Adipocyte (in vitro differentiated cells): ENCODE results near the gene AKR1C3.
A peak's percentile ranks its signal among the peaks of the same experiment; 100 is the strongest.
"Not testable (repeated sequence)": the region's sequence is repeated elsewhere in the genome, so short reads cannot be mapped to it uniquely, and the experiment has no call there.

Source experiments
- DNase-seq: peaks from one replicate; pipeline ENCODE4 v3.0.0-alpha.2; 2015; ENCODE audit warnings: low read depth
- H3K27me3 ChIP-seq: replicated peaks from 2 replicates; pipeline ENCODE4 v1.7.0; 2013; ENCODE audit warnings: mild to moderate bottlenecking, low read length, moderate library complexity; ENCODE audit not compliant: control insufficient read depth, insufficient read depth
- H3K36me3 ChIP-seq: 2 replicates; pipeline ENCODE4 v1.7.0; 2013; ENCODE audit warnings: low read length, mild to moderate bottlenecking, moderate library complexity; ENCODE audit not compliant: control insufficient read depth, insufficient read depth, severe bottlenecking
- H3K4me1 ChIP-seq: 2 replicates; pipeline ENCODE4 v1.7.0; 2013; ENCODE audit warnings: mild to moderate bottlenecking, low read length, moderate library complexity; ENCODE audit not compliant: control insufficient read depth, insufficient read depth
- H3K4me3 ChIP-seq: 2 replicates; pipeline ENCODE4 v1.7.0; 2013; ENCODE audit warnings: mild to moderate bottlenecking, low read length, moderate library complexity
- H3K9ac ChIP-seq: 2 replicates; pipeline ENCODE4 v1.7.0; 2013; ENCODE audit warnings: mild to moderate bottlenecking, low read length, moderate library complexity
- H3K9me3 ChIP-seq: 2 replicates; pipeline ENCODE4 v1.7.0; 2013; ENCODE audit warnings: mild to moderate bottlenecking, low read length, moderate library complexity; ENCODE audit not compliant: control insufficient read depth

Gene AKR1C3

DNA sequence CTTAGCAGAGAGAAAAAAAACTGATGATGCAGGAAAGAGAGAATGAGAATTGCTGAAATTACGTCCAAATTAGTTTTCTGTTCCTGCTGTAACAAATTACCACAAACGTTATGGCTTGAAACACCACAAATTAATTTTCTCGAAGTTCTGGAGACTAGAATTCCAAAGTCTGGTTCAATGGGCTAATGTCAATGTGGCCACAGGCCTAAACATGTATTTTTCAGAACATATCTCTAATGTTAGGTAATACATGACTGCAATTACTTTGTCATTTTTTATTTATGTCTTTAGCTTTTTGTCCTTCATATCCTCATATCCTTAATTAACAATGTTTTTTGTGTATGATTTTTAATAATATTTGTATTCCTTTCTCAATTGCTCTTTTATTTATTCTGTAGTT lies 3.0 kb upstream of the AKR1C3 start:
- no peaks in the 10 kb centered on the region for H3K27me3 ChIP-seq
- H3K4me1 ChIP-seq, result peaks cover 30% of the 10 kb centered on the region
- H3K9ac ChIP-seq, result peak overlapping the region; percentile 5
- H3K4me3 ChIP-seq, result no peak overlapping the region
- no peak for DNase-seq
- peaks cover 2% of the 10 kb centered on the region for H3K36me3 ChIP-seq
- no peaks in the 10 kb centered on the region for H3K9me3 ChIP-seq

DNA sequence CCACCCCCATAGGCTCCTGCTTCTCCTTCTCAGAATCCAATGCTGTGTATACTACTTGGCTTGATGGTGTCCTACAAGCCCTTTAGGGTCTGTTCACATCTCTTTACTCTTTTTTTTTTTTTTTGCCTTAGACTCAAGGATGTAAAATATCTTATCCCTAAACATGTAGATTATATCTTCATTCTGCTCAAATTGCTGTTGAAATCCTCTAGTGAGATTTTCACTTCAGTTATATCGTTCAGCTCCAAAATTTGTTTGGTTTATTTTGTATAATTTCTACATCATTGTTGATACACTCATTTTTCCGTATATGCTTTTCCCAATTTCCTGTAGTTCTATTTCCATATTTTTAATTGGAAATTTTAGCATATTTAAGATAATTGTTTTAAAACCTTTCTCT lies 1.8 kb upstream of the AKR1C3 start:
- H3K4me3 ChIP-seq, result no peak overlapping the region
- peaks cover 42% of the 10 kb centered on the region for H3K4me1 ChIP-seq
- peaks cover 14% of the 10 kb centered on the region for H3K36me3 ChIP-seq
- H3K27me3 ChIP-seq, result no peaks in the 10 kb centered on the region
- H3K9me3 ChIP-seq, result no peaks in the 10 kb centered on the region
- no peak overlapping the region for H3K9ac ChIP-seq
- DNase-seq, result no peak

DNA sequence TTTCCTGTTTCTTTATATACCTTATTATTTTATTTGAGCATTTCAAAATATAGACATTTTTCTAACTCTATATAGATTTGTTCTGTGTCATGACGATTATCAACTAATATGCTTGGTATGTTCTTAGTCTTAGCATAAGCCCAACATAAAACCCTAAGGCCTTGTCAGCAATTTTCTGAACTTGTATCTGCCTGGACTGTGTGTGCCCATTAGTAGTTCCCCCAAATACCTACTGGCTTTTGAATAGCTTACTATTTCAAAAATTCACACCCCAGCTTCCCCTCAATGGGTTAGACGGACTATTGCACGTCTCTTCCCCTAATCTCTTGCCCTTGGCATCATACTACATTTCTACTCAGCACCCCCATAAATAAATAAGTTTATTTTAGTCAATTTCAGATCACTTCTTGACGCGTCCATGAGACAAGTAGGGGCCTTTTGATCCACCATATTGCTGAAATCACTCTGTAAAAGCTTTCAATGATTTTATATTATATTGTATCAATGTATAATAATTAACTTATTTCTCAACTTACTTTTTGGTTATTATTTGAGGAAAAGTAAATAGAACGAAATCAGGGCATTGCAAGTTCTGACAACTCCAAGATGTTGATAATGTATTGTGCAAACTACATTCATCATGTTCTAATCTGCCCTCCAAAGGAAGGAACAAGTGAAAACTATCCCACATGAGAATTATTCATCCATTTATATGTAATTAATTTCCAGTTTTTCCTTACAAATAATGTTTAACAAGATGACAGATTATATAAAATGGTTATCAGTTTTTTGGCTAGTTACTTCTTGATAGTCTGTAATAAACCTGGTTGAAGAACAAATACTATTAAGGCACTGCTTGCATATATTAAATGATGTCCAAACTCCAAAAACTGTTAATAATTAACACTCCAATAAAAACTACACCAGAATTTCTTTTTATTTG lies 1.1 kb upstream of the AKR1C3 start:
- Histone ChIP-seq H3K27me3 (no peaks in the 10 kb centered on the region), H3K36me3 (peaks cover 21% of the 10 kb centered on the region), H3K9ac (peak overlapping the region; percentile 99), H3K4me3 (peak overlapping the region; percentile 94), H3K9me3 (no peaks in the 10 kb centered on the region), H3K4me1 (peaks cover 49% of the 10 kb centered on the region)
- DNase-seq, result no peak

DNA sequence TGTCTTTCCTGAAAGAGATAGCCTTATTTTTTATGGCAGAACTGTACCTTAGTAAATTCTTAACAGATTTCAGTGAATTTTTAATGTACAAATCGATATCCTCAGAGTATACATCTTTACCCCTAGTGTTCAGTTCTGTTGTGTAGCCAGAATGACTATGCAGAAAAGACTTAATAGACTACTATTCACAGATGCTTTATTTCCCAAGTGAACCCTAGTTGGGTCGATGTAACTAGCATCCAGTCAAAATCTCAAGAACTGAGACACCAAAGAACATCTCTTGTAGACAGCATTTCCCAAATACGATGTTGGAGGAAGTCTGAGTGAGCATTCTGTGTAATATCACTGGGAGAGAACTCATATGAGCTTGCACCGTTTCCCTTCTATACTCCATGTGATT lies 1.5 kb downstream of the AKR1C3 start:
- Histone ChIP-seq H3K4me1 (peaks cover 52% of the 10 kb centered on the region), H3K9ac (peak overlapping the region; percentile 99), H3K4me3 (peak overlapping the region; percentile 94), H3K36me3 (peaks cover 47% of the 10 kb centered on the region), H3K9me3 (no peaks in the 10 kb centered on the region), H3K27me3 (no peaks in the 10 kb centered on the region)
- DNase-seq, result peak; percentile 6

DNA sequence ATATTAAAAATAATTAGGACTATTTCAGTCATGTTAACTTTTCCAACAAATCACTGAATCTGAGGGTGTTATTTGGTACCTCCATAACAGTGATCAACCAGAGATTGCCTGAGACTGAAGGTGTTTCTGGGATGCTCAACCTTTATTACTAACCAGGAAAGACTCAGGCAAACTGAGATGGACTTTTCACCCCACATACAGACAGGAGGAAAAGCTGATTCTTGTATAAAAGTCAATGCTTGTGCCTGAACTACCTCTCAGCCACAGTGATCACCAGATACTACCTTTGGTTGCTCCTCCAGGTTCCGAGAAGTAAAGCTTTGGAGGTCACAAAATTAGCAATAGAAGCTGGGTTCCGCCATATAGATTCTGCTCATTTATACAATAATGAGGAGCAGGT lies 1.9 kb downstream of the AKR1C3 start:
- no peak for DNase-seq
- H3K27me3 ChIP-seq, result no peaks in the 10 kb centered on the region
- H3K4me3 ChIP-seq, result peak overlapping the region; percentile 94
- H3K9me3 ChIP-seq, result no peaks in the 10 kb centered on the region
- peaks cover 51% of the 10 kb centered on the region for H3K4me1 ChIP-seq
- H3K9ac ChIP-seq, result peak overlapping the region; percentile 99
- H3K36me3 ChIP-seq, result peaks cover 51% of the 10 kb centered on the region

DNA sequence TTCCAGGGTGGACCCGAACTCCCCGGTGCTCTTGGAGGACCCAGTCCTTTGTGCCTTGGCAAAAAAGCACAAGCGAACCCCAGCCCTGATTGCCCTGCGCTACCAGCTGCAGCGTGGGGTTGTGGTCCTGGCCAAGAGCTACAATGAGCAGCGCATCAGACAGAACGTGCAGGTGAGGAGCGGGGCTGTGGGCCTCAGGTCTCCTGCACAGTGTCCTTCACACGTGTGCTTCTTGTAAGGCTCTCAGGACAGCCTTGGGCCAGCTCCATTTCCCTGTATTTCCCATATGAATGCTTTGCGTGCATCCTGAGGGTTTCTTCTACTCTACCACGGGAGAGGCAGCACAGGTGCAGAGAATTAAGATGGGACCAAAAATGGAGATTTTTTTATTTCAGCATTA lies 8.3 kb downstream of the AKR1C3 start:
- not testable (repeated sequence) for H3K4me3 ChIP-seq, DNase-seq, H3K9me3 ChIP-seq, H3K27me3 ChIP-seq, H3K9ac ChIP-seq
- peaks cover 99% of the 10 kb centered on the region for H3K36me3 ChIP-seq
- peaks cover 53% of the 10 kb centered on the region for H3K4me1 ChIP-seq

DNA sequence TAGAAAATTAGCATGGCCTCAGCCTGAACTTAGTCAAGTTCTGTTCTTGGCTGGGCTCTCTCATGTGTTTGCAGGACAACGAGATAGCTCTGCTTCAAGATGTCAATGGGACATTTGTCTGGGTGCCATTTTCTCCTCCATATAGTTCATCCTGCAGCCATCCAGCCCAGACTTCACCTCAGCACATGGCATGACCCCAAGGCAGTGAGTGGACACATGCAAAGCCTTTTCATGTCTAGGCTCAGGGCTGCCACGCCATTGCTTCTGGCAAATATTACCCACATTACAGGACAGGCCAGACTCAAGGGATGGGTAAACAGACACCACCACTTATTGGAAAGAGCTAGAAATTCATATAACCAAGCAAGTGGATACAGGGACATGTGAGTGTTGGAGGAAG lies 9.3 kb downstream of the AKR1C3 start:
- Histone ChIP-seq H3K4me3 (peak overlapping the region; percentile 42), H3K27me3 (no peaks in the 10 kb centered on the region), H3K9ac (no peak overlapping the region), H3K36me3 (peaks cover 99% of the 10 kb centered on the region), H3K9me3 (no peaks in the 10 kb centered on the region), H3K4me1 (peaks cover 43% of the 10 kb centered on the region)
- no peak for DNase-seq

DNA sequence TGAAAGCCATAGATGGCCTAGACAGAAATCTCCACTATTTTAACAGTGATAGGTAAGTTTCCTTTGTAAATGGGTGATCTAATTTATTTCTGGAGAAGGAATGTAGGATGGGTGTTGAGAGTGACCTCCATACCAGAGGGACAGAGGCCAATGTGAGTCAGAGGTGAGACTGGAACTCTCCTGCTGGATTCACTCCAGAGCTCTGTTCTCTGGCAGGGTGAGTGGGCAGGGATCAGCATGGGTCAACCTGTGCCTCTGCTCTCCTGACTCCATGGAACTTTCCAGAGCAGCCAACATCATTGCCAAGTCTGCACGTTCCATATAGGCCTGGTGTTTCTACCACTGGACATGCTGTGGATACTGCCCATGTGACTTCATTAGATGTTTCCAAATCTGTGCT lies 11.4 kb downstream of the AKR1C3 start:
- H3K4me3 ChIP-seq, result no peak overlapping the region

DNA sequence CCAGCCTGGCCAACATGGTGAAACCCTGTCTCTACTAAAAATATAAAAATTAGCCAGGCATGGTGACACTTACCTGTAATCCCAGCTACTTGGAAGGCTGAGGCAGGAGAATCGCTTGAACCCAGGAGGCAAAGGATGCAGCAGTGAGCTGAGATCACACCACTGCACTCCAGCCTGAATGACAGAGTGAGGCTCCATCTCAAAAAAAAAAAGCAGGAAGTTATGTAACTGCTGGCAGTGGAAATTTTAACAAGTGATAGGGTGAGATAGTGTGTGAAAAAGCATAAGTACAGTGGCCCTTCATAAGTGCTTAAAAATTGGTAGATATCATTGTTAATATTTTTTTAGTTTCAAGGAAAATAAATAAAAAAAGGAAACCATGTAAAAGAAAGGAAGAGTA lies 12.3 kb downstream of the AKR1C3 start:
- H3K4me1 ChIP-seq, result peaks cover 28% of the 10 kb centered on the region
- H3K9ac ChIP-seq, result no peak overlapping the region
- H3K36me3 ChIP-seq, result peaks cover 75% of the 10 kb centered on the region
- no peak overlapping the region for H3K4me3 ChIP-seq
- no peaks in the 10 kb centered on the region for H3K9me3 ChIP-seq
- no peak for DNase-seq
- no peaks in the 10 kb centered on the region for H3K27me3 ChIP-seq

More for the DNA sequence above, 11.4 kb downstream of the AKR1C3 start:
- peaks cover 32% of the 10 kb centered on the region for H3K4me1 ChIP-seq
- H3K9me3 ChIP-seq, result no peaks in the 10 kb centered on the region
- peaks cover 84% of the 10 kb centered on the region for H3K36me3 ChIP-seq
- no peak overlapping the region for H3K9ac ChIP-seq
- H3K27me3 ChIP-seq, result no peaks in the 10 kb centered on the region
- no peak for DNase-seq

DNA sequence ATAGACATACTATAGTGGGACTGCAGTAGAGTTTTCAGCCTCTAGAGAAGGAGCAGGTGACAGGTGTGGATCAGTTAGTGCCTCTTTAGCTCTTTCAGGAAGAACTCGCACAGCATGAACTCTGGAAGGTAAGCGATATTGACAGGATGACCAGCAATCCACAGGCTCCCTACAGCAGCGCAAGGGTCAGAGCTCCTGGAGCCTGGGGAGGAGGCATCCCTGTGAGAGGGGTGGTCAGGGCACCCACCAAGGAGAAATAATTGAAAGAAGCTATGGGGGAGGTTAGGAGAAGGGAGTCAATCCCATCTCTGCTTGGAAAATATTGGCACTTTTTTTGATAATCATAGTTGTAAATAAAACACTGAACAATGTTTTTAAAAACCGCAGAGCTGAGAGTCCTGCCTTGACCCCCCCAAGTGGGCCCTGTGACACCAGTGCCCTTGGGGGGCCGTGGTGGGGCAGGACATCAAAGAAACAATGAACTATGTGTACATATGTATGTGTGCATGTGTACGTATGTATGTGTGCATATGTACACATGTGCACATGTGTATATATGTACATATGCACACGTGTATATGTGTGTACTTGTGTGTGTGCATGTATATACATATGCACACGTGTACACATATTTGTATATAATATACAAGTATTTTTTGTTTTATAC lies 13.8 kb downstream of the AKR1C3 start:
- no peaks in the 10 kb centered on the region for H3K9me3 ChIP-seq
- no peak for DNase-seq

DNA sequence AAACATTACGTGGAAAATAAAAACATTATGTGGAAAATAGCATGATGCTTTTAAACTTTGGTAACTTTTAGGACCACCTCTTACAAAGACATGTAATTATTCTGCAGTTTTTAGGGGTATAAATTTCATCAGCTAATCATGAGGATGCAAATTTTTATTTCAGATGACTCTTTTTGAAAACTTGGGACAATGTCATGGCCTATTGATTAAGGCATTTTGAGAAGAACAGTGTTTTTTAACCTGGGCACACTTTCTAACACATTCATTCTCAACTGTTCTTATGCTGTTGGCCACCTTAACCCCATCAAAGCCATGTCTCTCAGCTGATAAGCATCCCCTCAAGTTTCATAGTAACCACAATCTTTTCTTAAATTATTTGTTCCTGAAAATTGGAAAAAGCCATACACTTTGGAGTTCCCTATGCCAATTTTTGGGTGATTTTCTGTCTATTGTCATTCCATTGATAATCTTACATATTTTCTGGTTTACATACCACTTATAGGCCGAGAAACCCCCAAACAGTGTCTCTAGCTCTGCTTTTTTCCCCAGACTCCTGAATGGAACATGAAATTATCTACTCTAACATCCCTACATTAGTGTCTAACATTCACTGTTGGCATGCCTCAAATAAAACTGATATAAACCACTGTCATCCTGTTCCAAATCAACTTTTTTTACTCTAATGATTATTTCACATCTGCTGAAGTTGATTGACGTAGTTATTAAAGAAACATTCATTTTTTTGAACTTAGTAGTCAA lies 14.6 kb downstream of the AKR1C3 start:
- DNase-seq, result no peak
- no peak overlapping the region for H3K4me3 ChIP-seq
- peaks cover 24% of the 10 kb centered on the region for H3K4me1 ChIP-seq
- H3K9ac ChIP-seq, result no peak overlapping the region
- H3K27me3 ChIP-seq, result no peaks in the 10 kb centered on the region
- H3K36me3 ChIP-seq, result peaks cover 54% of the 10 kb centered on the region
- no peaks in the 10 kb centered on the region for H3K9me3 ChIP-seq

More for the DNA sequence above, 13.8 kb downstream of the AKR1C3 start:
- Histone ChIP-seq H3K36me3 (peaks cover 62% of the 10 kb centered on the region), H3K4me1 (peaks cover 28% of the 10 kb centered on the region), H3K4me3 (no peak overlapping the region), H3K9ac (no peak overlapping the region), H3K27me3 (no peaks in the 10 kb centered on the region)
